ENCODE data around the gene CFAP210. TPM values are rescaled to one million over a fixed set of nuclear protein-coding genes. Genes with fewer than 3 reads are reported as not detected.

Gene CFAP210
- total and polyA plus RNA-seq, 10 of the 15 experiments (the other 5 are each of a cell fraction or from before 2014, with no cell fraction given) = not detected

DNA sequence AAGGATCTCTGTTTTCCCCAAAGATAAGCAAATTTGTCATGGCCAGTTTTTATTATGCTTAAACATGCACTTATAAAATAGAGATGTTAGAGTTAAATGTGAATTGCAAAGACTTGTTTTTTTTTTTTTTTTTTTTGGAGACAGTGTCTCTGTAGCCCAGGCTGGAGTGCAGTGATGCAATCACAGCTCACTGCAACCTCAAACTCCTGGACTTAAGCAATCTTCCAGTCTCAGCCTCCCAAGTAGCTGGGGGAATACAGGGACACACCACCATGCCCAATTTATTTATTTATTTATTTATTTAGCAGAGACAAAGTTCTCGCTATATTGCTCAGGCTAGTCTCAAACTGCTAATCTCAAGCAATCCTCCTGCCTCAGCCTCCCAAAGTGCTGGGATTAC lies 15.1 kb upstream of the CFAP210 start:
- no TSS peak for BruUV-seq (replicated peaks)
- ChIA-PET RAD21 (ENCODE audit: unreplicated experiment) (no interaction called here), CTCF (no interaction called here), SMC1A (ENCODE audit: uncharacterized antibody, unreplicated experiment) (no interaction called here), POLR2A (no interaction called here)
- Histone ChIP-seq H3K4me1 (ENCODE audit: control insufficient read depth, insufficient read depth, low read length) (no peaks in the 10 kb centered on the region), H3K4me2 (ENCODE audit: control insufficient read depth, insufficient read depth) (no peak overlapping the region), H3K27ac (ENCODE audit: control insufficient read depth, insufficient read depth) (no peak overlapping the region), H3K27me3 (replicated peaks in 1 of 2; ENCODE audit: control insufficient read depth in 2 of 2, insufficient read depth in 2 of 2, low read length in 1 of 2) (no peaks in the 10 kb centered on the region), H3K9me3 (replicated peaks; ENCODE audit: control insufficient read depth, insufficient read depth, low read length) (no peaks in the 10 kb centered on the region), H3K79me2 (ENCODE audit: control insufficient read depth, insufficient read depth, low read length) (no peaks in the 10 kb centered on the region), H3K36me3 (ENCODE audit: control insufficient read depth in 2 of 2, insufficient read depth in 2 of 2, low read length in 1 of 2) (no peaks in the 10 kb centered on the region), H3K9ac (ENCODE audit: control insufficient read depth, insufficient read depth, low read length) (no peak overlapping the region), H3K4me3 (no peak overlapping the region), H4K20me1 (ENCODE audit: control insufficient read depth, insufficient read depth) (no peaks in the 10 kb centered on the region), H2AFZ (ENCODE audit: control insufficient read depth, low read depth, low read length) (no peak overlapping the region)
- DNase-seq (ENCODE audit: low read depth, low spot score) (no peak), FAIRE-seq (no peak), ATAC-seq (no peak)
- WGBS (ENCODE audit: insufficient coverage, insufficient replicate concordance, low lambda C conversion rate, missing lambda C conversion rate) = 100% methylated on average over 1 of the region's 1 CpG
- in situ Hi-C loops (cut with MboI) (no loop called here), intact Hi-C loops (cut with micrococcal nuclease; ENCODE audit: unreplicated experiment) (no loop called here)
- TF ChIP-seq CREB1 (IDR thresholded peaks at IDR 0.05; ENCODE audit: low read depth) = no peak
- TF ChIP-seq CHD2 (IDR thresholded peaks at IDR 0.05; ENCODE audit: borderline replicate concordance, low read depth, low read length) = no peak
- no peak for TF ChIP-seq NFYB (IDR thresholded peaks at IDR 0.05; ENCODE audit: insufficient read depth, low read depth, low read length)
- no peak for TF ChIP-seq CHD4 (IDR thresholded peaks at IDR 0.05)
- TF ChIP-seq EZH2 (IDR thresholded peaks at IDR 0.05; ENCODE audit: borderline replicate concordance, control insufficient read depth, low read depth, low read length) = no peak
- TF ChIP-seq, protein P1, sequence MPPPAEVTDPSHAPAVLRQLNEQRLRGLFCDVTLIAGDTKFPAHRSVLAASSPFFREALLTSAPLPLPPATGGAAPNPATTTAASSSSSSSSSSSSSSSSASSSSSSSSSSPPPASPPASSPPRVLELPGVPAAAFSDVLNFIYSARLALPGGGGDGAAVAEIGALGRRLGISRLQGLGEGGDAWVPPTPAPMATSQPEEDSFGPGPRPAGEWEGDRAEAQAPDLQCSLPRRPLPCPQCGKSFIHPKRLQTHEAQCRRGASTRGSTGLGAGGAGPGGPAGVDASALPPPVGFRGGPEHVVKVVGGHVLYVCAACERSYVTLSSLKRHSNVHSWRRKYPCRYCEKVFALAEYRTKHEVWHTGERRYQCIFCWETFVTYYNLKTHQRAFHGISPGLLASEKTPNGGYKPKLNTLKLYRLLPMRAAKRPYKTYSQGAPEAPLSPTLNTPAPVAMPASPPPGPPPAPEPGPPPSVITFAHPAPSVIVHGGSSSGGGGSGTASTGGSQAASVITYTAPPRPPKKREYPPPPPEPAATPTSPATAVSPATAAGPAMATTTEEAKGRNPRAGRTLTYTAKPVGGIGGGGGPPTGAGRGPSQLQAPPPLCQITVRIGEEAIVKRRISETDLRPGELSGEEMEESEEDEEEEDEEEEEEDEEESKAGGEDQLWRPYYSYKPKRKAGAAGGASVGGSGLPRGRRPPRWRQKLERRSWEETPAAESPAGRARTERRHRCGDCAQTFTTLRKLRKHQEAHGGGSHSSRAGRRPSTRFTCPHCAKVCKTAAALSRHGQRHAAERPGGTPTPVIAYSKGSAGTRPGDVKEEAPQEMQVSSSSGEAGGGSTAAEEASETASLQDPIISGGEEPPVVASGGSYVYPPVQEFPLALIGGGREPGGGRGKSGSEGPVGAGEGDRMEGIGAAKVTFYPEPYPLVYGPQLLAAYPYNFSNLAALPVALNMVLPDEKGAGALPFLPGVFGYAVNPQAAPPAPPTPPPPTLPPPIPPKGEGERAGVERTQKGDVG (CRISPR knock-in tag; IDR thresholded peaks at IDR 0.05) = no peak
- TF ChIP-seq TCF12 (IDR thresholded peaks at IDR 0.05; ENCODE audit: low read depth, low read length) = no peak
- TF ChIP-seq POLR2AphosphoS5 (IDR thresholded peaks at IDR 0.05; ENCODE audit: low read length) = no peak
- TF ChIP-seq STAT1 (conservative IDR thresholded peaks at IDR 0.05) = no peak
- TF ChIP-seq MTA3 (IDR thresholded peaks at IDR 0.05; ENCODE audit: borderline replicate concordance, low read length) = no peak
- no peak for TF ChIP-seq ESRRA (IDR thresholded peaks at IDR 0.05; ENCODE audit: low read length)
- no peak for TF ChIP-seq NFXL1 (IDR thresholded peaks at IDR 0.05; ENCODE audit: borderline replicate concordance)

Measured in GM12878 (cell line).